Measurements from ENCODE around the gene THOC5.

DNA sequence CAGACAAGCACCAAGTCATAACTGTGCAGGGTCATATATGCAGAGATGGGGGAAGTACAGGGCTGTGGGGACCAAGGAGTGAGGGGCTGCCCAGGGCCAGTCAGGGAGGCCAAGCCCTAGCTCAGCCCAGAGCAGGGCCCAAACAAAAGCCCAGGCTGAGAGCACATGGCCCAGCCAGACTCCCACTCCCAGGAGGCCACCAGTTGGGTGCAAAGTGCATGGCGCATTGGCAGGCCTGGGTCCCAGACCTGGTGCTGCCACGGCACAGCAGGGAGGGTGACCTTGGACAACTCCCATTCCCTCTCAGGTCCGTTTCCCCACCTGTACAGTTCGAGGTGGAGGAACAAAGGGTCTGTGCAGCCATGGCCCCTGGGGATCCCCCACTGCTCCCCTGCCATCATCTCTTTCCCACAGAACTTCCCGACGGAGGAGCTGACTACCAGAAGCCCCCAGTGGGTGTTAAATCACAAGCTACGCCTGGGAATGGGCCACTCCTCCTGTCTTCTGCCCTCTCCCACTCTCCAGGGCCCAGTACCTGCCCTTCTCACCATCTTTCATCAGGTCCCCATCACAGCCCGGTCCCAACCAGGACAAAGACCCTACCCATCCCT is 26.7 kb upstream of the THOC5 start:
- TF ChIP-seq, protein P1, sequence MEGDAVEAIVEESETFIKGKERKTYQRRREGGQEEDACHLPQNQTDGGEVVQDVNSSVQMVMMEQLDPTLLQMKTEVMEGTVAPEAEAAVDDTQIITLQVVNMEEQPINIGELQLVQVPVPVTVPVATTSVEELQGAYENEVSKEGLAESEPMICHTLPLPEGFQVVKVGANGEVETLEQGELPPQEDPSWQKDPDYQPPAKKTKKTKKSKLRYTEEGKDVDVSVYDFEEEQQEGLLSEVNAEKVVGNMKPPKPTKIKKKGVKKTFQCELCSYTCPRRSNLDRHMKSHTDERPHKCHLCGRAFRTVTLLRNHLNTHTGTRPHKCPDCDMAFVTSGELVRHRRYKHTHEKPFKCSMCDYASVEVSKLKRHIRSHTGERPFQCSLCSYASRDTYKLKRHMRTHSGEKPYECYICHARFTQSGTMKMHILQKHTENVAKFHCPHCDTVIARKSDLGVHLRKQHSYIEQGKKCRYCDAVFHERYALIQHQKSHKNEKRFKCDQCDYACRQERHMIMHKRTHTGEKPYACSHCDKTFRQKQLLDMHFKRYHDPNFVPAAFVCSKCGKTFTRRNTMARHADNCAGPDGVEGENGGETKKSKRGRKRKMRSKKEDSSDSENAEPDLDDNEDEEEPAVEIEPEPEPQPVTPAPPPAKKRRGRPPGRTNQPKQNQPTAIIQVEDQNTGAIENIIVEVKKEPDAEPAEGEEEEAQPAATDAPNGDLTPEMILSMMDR (IDR thresholded peaks at IDR 0.05), result no peak
- no peak for TF ChIP-seq POLR2AphosphoS5 (IDR thresholded peaks at IDR 0.05; ENCODE audit: low read depth, low read length)
- TF ChIP-seq SIN3A (IDR thresholded peaks at IDR 0.05; ENCODE audit: borderline replicate concordance, insufficient read depth, low read depth, low read length), result no peak
- TF ChIP-seq TCF7L2 (IDR thresholded peaks at IDR 0.05; ENCODE audit: low read depth, low read length), result no peak
- TF ChIP-seq, protein P2, sequence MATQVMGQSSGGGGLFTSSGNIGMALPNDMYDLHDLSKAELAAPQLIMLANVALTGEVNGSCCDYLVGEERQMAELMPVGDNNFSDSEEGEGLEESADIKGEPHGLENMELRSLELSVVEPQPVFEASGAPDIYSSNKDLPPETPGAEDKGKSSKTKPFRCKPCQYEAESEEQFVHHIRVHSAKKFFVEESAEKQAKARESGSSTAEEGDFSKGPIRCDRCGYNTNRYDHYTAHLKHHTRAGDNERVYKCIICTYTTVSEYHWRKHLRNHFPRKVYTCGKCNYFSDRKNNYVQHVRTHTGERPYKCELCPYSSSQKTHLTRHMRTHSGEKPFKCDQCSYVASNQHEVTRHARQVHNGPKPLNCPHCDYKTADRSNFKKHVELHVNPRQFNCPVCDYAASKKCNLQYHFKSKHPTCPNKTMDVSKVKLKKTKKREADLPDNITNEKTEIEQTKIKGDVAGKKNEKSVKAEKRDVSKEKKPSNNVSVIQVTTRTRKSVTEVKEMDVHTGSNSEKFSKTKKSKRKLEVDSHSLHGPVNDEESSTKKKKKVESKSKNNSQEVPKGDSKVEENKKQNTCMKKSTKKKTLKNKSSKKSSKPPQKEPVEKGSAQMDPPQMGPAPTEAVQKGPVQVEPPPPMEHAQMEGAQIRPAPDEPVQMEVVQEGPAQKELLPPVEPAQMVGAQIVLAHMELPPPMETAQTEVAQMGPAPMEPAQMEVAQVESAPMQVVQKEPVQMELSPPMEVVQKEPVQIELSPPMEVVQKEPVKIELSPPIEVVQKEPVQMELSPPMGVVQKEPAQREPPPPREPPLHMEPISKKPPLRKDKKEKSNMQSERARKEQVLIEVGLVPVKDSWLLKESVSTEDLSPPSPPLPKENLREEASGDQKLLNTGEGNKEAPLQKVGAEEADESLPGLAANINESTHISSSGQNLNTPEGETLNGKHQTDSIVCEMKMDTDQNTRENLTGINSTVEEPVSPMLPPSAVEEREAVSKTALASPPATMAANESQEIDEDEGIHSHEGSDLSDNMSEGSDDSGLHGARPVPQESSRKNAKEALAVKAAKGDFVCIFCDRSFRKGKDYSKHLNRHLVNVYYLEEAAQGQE (IDR thresholded peaks at IDR 0.05; ENCODE audit: insufficient read depth in 1 of 2, low read depth in 2 of 2, low read length in 1 of 2), result no peak

Data from Panc1 (cell line).